Kidney capillary endothelial cell (primary cell): ENCODE data around the gene REXO1.
A peak's percentile ranks its signal among the peaks of the same experiment; 100 is the strongest.
"Not testable (repeated sequence)": the region's sequence is repeated elsewhere in the genome, so short reads cannot be mapped to it uniquely, and the experiment has no call there.

ENCODE experiments used
- DNase-seq: peaks from one replicate; pipeline ENCODE4 v3.0.0-alpha.2; 2018; ENCODE audit warnings: low spot score

REXO1 gene

GRCh38 chr19:1876496-1877279 is 28.4 kb upstream of the REXO1 start:
- not testable (repeated sequence) for DNase-seq

- peak; percentile 86 for DNase-seq
These were observed 27.6 kb upstream of the REXO1 start for GRCh38 chr19:1875646-1876495.

- DNase-seq = not testable (repeated sequence)
These were observed 27.0 kb upstream of the REXO1 start for GRCh38 chr19:1875265-1875645.

GRCh38 chr19:1874554-1875185 is 26.4 kb upstream of the REXO1 start:
- DNase-seq = no peak

- no peak for DNase-seq
These were observed 25.5 kb upstream of the REXO1 start for GRCh38 chr19:1873524-1874473.

- no peak for DNase-seq
These were observed 24.7 kb upstream of the REXO1 start for GRCh38 chr19:1872807-1873523.

- DNase-seq = no peak
These were observed 23.3 kb upstream of the REXO1 start for GRCh38 chr19:1871630-1872029.

DNA sequence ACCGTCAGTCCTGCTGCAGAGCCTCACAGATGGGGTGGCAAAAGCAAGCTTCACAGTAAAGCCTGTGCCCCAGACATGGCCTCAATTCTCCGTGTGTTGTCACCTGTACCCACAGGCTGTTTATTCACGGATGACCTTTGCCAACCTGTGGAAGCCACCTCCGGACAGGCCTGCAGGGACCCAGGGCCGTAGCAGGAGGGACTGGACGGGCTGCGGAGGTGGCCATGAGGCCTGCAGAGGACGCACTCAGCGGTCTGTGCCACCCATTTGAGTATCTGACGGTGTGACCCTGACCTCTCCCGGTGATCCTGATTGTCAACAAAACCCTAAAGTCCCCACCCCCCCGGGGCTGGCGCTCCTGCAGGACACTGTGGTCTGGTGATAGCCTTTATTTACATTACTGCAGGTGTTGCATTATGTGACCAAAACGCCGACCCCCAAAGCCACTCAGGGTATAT is 22.9 kb upstream of the REXO1 start:
- no peak for DNase-seq

GRCh38 chr19:1868971-1869370 is 20.7 kb upstream of the REXO1 start:
- DNase-seq = no peak

- DNase-seq = no peak
These were observed 19.1 kb upstream of the REXO1 start for GRCh38 chr19:1867349-1867724.

DNA sequence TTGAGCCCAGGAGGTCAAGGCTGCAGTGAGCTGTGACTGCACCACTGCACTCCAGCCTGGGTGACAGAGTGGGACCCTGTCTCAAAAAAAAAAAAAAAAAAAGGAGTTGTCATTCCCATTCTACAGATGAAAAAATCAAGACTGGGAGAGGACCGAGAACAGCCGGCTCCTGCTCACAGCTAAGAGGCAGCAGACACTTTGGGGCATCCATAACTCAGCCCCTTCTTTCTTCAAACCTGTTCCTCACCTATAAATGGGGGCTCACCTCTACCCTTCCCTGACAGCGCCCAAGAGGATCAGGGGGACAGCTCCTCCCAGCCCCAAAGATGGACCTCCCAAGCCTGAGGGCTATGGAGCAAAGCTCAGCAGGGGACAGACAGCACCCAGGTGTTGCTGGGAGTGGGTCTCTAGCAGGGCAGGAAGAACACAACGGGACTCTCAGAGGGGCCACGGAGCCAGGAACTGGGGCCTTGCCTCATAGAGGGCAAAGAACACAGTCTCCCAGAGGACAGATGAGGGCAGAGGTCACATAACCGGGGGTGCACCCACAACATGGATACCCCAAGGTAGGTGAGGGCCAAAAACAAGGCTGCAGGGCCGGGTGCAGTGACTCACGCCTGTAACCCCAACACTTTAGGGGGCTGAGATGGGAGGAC is 18.5 kb upstream of the REXO1 start:
- no peak for DNase-seq

DNA sequence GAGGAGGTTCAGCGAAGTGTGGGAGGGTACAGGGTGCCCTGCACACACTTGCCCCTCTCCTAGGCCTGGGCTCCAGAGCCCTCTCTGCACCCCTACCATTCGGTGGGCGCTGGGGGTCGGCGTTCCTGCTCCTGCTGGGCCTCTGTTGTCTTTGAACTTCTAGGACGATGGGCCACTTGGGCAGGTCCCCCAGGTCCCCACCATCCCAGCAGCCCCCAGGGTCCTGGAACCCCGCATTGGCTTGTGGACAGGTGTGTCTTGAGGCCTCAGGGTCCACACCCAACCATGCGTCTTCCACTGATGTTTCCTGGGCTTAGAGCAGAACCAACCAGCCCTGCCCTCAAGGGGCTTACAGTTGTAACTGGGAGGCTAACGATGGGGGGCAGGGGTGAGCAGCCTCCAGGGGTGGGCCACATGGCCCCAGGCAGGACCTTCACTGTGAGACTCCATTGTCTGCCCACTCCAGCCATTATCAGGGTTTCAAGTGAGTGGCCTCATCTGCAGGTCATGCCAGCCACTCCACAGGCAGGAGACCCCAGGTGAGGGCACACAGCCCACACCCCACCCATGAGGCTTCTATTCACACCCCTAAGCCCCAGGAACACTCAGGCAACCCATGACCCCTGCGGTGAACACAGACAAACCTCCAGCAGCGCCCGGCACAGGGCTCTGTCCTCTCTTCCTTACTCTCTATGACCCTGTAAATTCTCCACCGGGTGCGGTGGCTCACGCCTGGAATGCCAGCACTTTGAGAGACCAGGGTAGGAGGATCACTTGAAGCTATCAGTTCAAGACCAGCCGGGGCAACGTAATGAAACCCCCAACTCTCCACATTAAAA is 17.1 kb upstream of the REXO1 start:
- DNase-seq = no peak

- DNase-seq = no peak
These were observed 16.3 kb upstream of the REXO1 start for GRCh38 chr19:1864480-1865171.

GRCh38 chr19:1863638-1864479 is 15.6 kb upstream of the REXO1 start:
- DNase-seq = peak; percentile 89

- no peak for DNase-seq
These were observed 15.0 kb upstream of the REXO1 start, which contains the start of gene KLF16 for GRCh38 chr19:1863328-1863637. Gene KLF16 (minus strand): TSS chr19:1863579. CDS start chr19:1863497, 82 bp downstream.

DNA sequence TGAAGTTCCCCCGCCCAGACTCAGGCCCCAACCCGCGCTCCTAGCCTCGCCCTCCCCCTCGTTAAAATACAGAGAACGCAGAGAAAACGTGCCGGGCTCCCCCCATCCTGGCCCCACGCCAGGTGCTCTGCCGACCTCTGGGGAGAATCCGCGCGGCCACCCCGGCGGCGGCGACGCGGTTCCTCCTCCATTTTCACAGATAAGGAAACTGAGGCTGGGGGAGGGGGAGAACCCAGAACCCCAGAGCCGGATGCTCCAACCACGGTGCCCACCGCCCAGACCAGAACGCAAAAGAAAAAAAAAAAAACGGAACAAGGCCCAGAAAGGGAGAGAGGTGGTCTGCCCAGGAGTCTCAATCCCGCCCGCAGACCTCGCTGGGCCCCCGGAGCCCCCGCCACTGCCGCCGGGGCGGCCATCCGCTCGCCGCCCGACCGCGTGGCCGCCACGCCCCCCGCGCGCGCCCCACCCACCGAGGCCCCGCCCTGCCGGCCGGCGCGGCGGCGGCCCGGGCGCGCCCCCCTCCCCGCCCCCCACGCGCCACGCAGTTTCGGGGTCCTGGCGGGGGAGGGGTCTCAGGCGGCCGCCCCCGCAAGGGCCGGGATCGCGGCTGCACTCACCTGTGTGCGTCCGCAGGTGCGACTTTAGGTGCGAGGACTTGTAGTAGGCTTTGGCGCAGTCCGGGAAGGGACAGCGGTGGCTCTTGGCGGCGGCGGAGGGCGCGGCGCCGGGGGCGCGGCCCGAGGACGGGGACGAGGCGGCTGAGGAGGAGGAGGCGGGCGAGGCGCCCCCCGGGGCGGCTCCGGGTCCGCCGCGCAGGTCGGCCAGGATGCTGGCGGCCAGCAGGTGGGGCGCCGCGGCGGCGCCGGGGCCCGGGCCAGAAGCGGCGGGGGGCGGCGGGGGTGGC is 14.4 kb upstream of the REXO1 start:
- DNase-seq = no peak

GRCh38 chr19:1862068-1862423 is 13.8 kb upstream of the REXO1 start:
- DNase-seq = no peak
